ENCODE measurements around the gene WDR45B.

Gene WDR45B

DNA sequence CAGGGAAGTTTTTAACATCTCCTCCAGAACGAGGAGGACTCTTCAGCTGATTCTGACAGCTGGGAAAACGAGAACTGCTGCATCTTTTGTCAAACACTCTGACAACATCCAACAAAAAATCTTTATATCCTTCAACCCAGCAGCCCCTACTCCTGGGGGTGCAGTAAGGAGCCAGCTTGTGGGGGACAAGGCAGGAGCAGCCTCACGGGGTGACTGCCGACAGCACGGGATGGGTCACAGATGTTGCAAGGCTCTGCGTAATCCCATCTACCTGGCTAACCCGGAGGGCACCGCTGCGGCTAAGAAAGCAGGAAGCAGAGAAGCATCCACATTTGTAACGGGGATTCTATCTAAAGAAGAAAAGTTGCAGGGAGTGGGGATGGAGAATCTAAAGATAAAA lies 28.6 kb downstream of the WDR45B start:
- DNase-seq: no peak

DNA sequence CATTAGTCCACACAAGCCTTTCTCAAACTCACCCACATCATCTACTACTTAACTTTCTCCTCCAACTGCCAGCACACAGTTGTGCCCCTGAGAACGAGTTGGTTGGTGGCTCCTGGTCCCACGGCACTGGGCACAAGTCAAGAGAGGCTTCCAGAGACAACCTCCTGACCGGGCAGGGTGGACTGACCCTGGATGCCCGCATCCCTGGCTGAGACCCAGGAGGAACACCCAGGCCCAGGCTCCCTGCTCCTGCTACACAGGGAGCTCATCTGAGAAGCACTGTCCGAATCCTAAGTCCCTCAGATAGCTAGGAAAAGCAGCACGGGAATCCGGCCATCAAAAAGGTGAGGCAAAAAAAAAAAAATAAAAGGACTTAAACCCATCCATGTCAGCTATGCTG lies 29.0 kb downstream of the WDR45B start:
- DNase-seq: no peak

DNA sequence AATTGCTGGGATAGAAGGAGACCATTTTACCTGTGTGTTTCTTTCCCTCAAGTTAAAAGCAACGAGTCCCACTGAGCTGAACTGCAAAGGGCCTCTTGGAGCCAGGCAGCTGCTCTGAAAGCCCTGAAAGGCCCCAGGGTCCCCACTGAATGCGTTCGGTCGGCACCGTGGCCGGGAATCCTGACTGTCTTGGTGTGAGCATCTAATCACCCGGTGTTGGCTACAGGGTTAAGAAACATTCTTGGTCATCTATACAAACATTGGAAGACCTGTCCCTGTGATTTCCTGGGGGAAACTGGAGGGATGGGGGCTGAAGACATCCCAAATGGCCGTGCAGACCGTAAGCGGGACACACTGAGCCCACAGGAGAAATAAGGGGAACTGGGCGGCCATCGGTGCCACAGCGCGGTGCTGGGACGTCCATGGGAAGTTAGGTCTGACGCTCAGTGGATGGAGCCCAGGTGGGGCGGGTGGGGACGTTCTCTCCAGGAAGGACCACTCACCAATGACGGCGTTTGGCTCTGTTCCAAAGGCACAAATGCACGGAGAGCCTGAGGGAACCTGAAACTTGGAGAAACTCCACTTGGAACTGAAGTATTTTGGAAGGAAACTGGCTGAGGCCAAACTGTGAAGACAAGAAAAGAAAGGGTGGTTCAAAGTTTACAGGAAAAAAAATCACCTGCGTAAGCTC lies 32.1 kb downstream of the WDR45B start:
- DNase-seq: no peak

DNA sequence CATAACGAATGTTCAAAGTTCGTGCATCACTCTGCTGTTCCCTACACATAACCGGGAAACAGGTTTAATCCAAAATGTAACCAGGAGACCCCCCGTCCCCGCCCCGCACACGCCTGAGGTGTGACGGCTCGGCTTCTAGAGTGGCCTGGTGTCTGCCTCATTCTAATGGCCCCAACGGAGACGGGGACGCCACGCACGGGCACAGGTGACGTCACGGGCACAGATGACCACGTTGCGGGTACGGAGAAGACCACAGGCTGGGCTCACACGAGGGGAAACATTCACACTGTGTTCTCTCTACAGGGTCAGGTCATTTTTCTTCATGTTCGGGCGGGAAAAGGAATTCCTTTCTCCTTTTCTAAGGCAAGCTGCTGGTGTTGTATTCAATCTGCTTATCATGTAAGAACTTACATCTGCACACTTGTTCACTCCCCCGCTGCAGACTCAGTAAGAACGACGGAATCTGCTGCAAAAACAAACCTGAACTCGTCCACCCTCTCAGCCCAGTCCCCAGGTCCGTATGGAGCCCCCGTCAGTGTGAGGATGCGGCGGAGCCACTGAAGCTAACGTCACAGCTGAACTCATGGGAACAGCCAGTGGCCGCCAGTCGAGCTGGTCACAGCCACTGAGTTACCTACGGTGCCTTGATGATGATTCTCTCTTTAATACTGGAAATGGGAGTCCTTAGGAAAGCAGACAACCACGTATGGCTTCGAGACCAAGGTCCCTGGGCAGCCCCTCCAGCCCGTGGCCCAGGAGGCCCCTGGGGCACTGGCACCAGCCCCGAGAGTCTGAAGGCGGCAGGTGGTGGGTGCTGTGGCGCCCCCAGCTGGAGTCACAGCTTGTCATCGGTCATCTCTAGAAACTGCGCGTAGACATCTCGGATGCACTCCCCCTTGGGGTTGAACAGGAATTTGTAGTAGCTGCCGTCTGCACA lies 32.9 kb downstream of the WDR45B start:
- no peak for DNase-seq

DNA sequence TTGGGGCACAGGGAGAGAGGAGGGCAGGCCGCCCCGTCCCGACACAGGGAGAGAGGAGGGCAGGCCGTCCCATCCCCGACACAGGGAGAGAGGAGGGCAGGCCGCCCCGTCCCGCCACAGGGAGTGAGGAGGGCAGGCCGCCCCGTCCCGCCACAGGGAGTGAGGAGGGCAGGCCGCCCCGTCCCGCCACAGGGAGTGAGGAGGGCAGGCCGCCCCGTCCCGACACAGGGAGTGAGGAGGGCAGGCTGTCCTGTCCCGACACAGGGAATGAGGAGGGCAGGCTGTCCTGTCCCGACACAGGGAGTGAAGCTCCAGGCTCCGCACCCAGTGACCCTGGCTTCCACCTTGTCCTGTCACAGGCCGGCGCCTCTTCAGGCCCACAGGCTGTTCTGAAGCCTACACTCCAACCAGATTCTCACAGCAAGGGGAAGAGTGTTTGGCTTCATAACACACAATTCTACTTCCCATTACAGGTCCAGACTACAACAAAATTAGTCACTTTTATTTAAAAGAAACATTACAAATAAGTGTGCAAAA lies 34.1 kb downstream of the WDR45B start:
- no peak for DNase-seq

DNA sequence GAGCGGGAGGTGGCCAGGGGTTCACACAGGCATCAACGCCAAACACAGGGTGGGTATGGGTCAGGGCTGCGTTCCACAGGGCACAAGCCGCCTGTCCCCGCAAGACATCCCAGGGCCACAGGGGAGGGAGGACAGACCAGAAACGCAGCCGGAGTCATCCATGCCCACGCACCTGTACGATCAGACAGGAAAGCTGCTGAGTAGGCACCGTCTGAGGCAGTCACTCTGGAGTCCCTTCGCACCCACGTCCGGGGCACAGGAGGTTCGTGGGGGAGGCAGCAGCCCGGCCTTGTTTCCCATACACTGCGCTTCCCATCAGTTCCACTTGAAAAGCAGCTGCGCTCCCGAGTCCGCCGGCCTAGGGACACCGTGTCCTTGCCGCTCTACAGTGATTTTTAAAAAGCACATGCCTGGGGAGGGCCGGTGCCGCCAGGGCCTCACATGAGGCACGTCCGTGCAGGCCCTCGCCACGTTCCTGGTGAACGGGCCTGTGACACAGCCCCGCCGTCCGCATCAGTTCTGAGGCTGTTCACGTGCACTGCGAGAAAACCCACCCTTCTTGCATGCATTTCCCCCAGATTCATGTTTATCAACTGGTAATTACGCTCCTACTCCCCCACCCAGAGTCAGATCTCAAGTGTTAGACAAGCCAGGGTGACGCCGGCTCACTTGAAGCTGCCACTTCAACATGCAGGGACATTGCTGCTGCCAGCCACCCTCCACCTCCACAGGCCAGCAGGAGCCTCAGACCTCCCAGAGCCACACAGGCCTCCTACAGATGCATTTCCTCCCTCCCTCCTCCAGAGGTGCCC lies 34.8 kb downstream of the WDR45B start:
- DNase-seq: no peak

DNA sequence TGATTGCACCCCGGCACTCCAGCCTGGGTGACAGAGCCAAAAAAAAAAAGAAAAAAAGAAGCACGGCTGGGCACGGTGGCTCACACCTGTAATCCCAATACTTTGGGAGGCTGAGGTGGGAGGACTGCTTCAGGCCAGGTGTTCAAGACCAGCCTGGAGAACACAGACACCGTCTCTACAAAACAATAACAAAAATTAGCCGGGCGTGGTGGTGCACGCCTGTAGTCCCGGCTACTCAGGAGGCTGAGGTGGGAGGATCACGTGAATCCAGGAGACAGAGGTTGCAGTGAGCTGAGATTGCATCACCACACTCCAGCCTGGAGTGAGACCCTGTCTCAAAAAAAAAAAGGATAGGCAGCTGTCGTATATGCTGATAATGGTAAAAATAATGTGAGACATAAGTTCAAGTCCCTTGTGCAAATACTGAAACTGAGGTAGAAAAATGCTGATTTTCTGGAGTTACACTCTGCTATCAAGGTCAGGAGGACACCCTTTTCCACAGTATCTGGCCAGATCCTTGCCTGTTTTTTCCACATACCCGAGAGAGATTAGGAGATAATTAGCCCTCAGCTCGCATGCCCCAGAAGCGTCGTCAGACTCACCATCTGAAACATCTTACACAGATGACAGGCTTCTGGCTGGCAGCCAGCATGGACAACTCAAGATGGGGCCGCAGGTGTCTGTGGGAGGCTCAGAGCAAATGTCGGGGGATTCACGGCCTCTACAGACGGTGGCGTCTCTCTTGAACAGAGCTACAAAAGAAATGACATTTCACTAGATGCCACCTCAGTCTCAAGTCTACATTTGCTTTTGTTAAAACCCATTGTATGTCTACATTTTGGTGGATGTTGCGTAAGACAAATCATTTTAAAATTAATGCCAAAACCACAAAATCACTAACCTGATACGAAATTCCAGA lies 36.8 kb downstream of the WDR45B start:
- no peak for DNase-seq

DNA sequence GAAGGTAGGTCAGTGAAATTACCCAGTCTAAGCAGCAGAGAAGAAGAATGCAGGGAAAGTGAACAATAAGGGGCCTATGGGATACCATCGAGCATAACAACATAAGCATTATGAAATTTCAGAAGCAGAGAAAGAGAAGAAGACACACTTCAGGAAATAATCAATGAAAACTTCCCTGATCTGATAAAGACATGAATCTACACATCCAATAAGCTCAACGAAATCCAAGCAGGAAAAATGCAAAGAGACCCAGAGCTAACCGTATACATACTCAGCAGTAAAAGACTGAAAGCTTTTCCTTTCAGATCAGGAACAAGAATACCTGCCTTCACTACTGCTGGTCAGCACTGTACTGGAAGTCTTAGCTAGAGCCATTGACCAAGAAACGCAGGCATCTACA lies 38.6 kb downstream of the WDR45B start:
- DNase-seq: no peak

DNA sequence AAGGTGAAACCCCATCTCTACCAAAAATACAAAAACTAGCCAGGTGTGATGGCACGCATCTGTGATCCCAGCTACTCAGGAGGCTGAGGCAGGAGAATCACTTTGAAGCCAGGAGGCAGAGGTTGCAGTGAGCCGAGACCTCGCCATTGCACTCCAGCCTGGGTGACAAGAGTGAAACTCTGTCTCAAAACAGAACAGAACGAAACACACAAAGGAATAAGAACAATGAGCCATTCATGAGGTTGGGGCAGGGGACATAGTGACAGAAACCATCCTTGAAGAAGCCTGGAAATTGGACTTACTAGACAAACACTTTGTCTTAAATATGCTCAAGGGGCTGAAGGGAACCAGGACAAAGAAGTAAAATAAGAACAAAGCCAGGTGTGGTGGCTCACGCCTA lies 39.4 kb downstream of the WDR45B start:
- DNase-seq: no peak

DNA sequence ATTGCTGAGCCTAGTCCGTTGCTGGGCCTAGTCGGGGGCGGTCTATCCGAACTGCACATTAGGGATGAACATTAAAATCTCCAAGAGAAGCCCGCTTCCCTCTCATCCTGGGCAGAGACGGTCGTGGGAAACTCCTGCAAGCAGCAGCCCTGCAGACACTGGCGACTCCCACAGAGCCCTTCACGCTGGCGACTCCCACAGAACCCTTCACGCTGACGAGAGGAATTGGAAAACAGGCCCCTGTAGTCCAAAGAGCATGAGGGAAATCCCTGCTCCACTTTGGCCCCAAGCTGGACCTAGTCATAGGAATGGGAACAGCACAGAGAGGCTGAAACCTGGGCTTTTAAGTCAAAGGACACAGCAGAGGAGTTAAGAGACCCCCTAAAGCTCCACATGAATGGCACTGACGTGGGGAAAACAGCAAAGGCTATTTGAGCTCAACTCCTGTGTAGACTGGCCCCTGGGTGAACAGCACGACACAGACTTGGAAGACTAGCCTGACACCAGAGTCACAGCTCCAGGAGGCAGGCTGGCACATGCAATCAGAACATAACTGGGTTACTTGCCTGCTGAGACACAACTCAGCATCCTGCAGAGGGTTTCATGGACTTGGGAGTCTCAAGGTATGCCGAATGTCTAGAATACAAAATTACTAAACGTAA lies 42.2 kb downstream of the WDR45B start:
- no peak for DNase-seq

DNA sequence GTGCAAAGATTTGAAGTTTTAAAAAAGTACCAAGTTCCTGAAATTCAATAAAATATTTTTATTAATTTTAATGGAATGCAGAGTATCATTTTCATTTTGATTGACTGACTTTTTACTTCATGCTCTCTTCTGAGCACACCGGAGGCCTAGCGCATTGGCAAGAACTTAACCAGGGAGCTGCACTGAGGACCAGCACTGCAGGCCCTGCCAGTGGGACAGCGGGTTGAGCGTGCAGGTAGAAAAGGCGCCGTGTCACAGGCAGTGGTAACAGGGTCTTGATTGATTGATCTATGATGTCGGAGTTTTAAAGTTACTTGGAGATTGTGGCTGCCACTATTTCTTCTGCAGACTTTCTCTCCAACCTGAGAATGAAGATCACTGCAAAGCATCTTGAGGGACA lies 43.7 kb downstream of the WDR45B start:
- no peak for DNase-seq

DNA sequence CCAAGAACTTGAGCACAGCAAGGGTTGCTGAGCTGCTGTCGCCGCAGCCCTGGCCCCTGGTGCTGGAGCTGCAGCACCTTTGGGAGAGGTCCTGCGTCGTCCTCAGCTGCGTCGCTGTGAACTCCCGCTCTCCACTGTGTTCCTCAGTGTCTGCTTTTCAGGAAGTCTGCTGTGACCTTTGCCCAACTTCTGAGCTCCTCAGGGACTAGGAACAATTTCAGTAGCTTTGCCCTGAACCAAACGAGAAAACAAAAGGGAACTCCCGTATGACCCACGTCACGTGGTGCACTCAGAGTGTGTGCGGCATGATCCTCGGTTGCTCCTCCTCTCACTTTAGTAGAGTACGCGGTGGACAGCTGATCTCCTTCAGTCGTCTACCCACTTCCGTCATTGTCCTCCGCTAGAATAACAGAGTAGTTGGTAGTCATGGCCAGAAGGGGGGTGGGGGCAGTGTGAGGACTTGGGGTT lies 44.2 kb downstream of the WDR45B start:
- no peak for DNase-seq

DNA sequence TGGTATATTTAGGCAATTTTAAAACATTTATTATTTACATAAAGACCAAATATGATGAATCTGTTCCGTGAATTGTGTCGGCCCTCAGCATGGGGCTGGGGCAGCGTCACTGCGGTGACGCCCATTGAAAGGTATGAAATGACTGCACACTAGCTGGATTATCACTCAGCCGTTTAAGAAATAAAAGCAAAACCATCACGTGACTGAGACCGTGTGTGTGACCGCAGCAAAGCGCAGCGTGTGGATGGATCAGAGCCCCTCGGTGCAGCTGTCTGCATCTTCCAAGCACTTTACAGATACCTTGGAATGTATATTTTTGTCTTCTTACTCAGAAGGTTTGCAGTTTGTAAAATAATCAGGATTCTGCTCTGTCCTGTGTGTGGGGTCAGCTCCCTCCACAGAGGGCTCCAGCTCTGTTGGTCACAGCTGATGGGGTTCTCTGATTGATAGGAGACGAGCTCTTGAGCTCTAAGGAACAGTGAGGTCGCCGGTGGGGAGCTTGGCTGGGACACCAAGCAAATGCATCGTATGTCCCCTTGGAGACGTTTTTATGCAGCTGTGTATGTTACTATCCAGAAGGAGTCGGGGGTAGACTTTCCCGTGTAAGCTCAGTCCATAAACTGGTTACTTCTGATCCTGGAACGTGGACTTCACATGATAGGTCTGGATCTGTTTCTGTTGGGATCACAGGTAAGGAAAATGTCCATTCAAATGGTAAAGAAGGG lies 45.1 kb downstream of the WDR45B start:
- no peak for DNase-seq

DNA sequence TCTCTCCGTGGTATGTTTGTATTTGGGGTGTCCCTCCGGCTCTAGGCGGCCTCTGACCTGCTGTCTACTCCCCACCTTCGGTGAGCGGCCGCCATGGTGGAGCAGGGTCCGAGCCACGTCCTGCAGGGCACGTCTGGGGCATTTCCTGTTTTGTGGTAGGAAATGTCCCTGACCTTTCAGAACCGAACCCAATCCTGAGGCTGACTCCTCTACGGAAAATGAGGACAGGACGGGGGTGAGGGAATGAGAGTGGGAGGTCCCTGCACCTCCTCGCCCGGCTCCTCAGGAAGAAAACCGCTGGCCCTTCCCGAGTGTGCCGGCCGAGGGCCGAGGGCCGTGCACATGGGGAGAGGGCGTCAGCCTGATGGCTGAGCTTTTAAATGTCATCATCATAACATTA lies 45.8 kb downstream of the WDR45B start:
- no peak for DNase-seq

DNA sequence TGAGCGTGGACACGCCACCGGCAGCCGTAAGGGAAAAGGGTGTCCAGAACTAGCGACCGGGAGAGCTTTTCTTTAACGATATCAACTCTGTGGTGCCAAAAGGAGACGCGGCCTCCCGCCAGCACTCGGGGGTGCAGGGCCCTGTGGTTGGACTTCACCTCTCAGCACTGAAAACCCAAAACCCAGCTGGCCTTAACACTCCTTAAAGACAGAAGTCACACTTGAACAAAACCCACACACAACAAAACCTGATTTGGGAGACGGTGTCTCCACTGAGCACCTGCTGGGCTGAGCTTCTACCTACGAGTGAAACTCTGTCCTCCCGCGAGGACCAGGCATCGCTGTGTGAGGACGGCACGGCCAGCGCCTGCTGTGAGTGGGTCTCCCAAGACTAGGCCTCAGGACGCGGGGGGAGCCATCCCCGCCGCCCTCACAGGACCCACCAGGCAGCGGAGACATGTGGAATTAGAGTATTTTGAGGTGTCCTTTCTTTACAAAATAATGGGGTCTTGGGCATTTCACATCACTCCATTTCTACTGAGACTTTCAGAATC lies 46.7 kb downstream of the WDR45B start:
- DNase-seq: no peak

DNA sequence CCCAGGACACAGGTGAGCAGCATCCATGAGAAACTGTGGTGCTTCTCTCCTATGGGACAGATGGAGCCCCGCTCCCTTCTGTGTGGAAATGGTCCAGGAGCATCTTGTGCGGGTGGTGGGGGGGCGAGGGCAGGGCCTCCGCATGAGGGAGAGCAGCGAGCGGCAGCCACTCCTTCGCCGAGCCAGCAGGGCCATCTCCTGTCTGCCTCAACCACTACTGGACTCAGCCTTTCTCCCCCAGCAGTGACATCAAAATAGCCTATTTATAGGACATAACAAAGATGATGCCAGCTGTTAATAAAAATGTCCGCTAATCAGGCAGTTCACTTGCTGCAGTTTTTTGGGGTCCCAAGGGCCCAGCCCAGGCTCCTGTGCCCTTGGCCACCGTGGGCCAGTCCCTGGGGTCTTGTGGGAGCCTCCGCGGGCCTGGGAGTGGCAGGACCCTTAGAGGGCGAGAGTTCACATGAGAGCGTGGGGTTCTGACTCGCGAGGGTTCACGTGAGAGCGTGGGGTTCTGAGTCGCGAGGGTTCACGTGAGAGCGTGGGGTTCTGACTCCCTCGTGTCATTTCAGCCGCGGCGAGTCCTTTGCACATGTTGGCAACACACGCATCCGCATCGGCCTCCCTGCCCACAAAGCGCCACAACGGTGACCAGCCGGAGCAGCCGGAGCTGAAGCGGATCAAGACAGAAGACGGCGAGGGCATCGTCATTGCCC lies 47.4 kb downstream of the WDR45B start:
- no peak for DNase-seq

DNA sequence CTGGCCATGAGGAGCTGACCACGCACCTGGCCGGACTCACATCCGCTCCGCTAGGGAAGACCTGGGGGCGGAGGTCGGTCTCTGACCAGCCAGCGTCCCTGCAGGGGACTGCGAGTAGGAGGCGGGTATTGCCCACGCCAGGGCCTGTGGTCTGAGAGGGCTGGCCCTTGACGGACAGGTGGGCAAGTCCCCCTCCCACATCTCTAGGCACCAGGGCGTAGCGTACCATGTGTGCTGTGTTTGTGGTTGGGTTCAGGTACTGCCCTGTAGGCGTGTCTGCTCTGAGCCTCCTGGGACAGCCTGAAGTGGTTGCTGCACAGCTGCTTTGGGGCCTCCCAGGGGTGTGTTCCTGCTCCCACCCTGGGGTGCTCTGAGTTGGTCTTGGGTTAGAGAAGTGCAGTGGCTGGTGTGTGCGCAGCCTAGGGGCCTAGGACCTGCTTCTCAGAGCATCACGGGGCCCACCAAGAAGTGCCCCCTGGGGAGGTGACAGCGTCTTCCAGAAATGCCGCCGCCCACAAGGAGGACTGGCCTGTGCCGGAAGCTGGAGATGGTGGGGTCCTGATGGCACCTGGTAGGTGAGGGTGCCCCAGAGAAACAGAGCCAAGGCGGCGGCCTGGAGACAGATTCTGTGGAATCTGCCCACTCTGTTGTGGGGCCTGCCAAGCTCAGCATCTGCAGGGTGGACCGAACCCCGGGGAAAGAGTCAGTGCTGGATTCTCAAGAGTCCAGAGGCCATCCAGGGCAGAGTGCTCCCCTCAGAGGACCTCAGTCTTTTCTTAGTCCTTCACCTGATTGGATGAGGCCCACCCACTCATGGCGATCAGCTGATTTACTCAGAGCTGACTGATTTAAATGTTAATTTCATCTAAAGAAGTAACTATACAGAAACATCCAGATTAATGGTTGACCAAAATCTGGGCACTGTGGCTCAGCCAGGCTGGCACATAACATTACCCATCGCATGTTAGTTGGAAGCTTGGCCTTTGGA lies 48.3 kb downstream of the WDR45B start:
- DNase-seq: no peak
